Measurements from ENCODE around the gene PLEKHO2.

- TF ChIP-seq CTCF (IDR thresholded peaks at IDR 0.05), result no peak
- TF ChIP-seq POLR2A (IDR thresholded peaks at IDR 0.05), result no peak
These were observed 28.6 kb upstream of the PLEKHO2 start for GRCh38 chr15:64813075-64813474.
